Measurements from ENCODE around the gene SASH3.

The SASH3 gene

GRCh38 chrX:129818123-129818522 lies 38.4 kb downstream of the SASH3 start:
- no peak for FAIRE-seq

GRCh38 chrX:129823115-129823514 lies 43.4 kb downstream of the SASH3 start:
- FAIRE-seq, result peak; percentile 38

GRCh38 chrX:129823522-129823921 lies 43.8 kb downstream of the SASH3 start:
- FAIRE-seq, result no peak

GRCh38 chrX:129824620-129825019 lies 44.9 kb downstream of the SASH3 start:
- FAIRE-seq, result no peak

- no peak for FAIRE-seq
Observed at GRCh38 chrX:129825746-129826505, 46.2 kb downstream of the SASH3 start.

GRCh38 chrX:129830494-129830893 lies 50.7 kb downstream of the SASH3 start:
- FAIRE-seq, result peak; percentile 61

GRCh38 chrX:129831091-129831885 lies 51.5 kb downstream of the SASH3 start:
- FAIRE-seq, result no peak

- FAIRE-seq, result no peak
Observed at GRCh38 chrX:129833153-129833990, 53.6 kb downstream of the SASH3 start.

- no peak for FAIRE-seq
Observed at GRCh38 chrX:129836827-129837226, 57.1 kb downstream of the SASH3 start.

- no peak for FAIRE-seq
Observed at GRCh38 chrX:129840344-129840743, 60.6 kb downstream of the SASH3 start.

- FAIRE-seq, result no peak
Observed at GRCh38 chrX:129842510-129843208, 62.9 kb downstream of the SASH3 start.

GRCh38 chrX:129843209-129843458 lies 63.4 kb downstream of the SASH3 start:
- no peak for FAIRE-seq

GRCh38 chrX:129843459-129844306 lies 63.9 kb downstream of the SASH3 start, which contains the start of gene ZDHHC9:
ZDHHC9 (minus strand) TSS chrX:129843886; CDS start chrX:129841945, 1,941 bp downstream.
- no peak for FAIRE-seq
